SK-N-SH treated with all-trans-retinoic acid at 6 μM for 48 hours (cell line): ENCODE results near the gene PRKAG3.

Experiments
- ATAC-seq: fragments of 200-7000 bp; cut with Tn5 transposase; 3 replicates; pipeline ENCODE4 v1.9.1; 2020; ENCODE audit warnings: mild to moderate bottlenecking, moderate library complexity
- ARNTL ChIP-seq: fragments of 450-650 bp; formaldehyde crosslinking; IDR thresholded peaks from 2 replicates; pipeline ENCODE4 v1.5.0; 2020; ENCODE audit warnings: low read depth, mild to moderate bottlenecking, moderate library complexity, borderline replicate concordance
- BACH2 ChIP-seq: fragments of 250-450 bp; sonication (Bioruptor Pico); IDR thresholded peaks from 2 replicates; pipeline ENCODE4 v1.9.0; 2021; ENCODE audit warnings: mild to moderate bottlenecking, borderline replicate concordance
- ESRRG ChIP-seq: fragments of 250-450 bp; sonication (Bioruptor Pico); IDR thresholded peaks from 2 replicates; pipeline ENCODE4 v1.6.1; 2021; ENCODE audit warnings: mild to moderate bottlenecking
- GLIS3 ChIP-seq: fragments of 250-450 bp; sonication (Bioruptor Pico); IDR thresholded peaks from 2 replicates; pipeline ENCODE4 v1.5.0; 2020; ENCODE audit warnings: mild to moderate bottlenecking, moderate library complexity
- ISL1 ChIP-seq: fragments of 250-450 bp; sonication (Bioruptor Pico); IDR thresholded peaks from 2 replicates; pipeline ENCODE4 v2.1.2; 2022; ENCODE audit warnings: mild to moderate bottlenecking, moderate library complexity
- OSR1 ChIP-seq: fragments of 250-450 bp; sonication (Bioruptor Pico); IDR thresholded peaks from 2 replicates; pipeline ENCODE4 v1.8.0; 2022; ENCODE audit warnings: moderate library complexity, mild to moderate bottlenecking, inconsistent platforms
- PPARA ChIP-seq: fragments of 250-450 bp; sonication (Bioruptor Pico); IDR thresholded peaks from 2 replicates; pipeline ENCODE4 v1.5.0; 2020; ENCODE audit warnings: mild to moderate bottlenecking, borderline replicate concordance
- RARB ChIP-seq: fragments of 250-450 bp; sonication (Bioruptor Pico); IDR thresholded peaks from 2 replicates; pipeline ENCODE4 v1.8.0; 2021; ENCODE audit warnings: mild to moderate bottlenecking, moderate library complexity
- SNAI2 ChIP-seq: fragments of 250-450 bp; sonication (Bioruptor Pico); IDR thresholded peaks from 2 replicates; pipeline ENCODE4 v1.5.0; 2020; ENCODE audit warnings: mild to moderate bottlenecking, moderate library complexity
- TCF4 ChIP-seq: fragments of 250-450 bp; sonication (Bioruptor Pico); IDR thresholded peaks from 2 replicates; pipeline ENCODE4 v1.8.0; 2021; ENCODE audit warnings: mild to moderate bottlenecking, moderate library complexity, borderline replicate concordance
- TOX ChIP-seq: fragments of 250-450 bp; sonication (Bioruptor Pico); IDR thresholded peaks from 2 replicates; pipeline ENCODE4 v1.8.0; 2021; ENCODE audit warnings: mild to moderate bottlenecking, moderate library complexity, borderline replicate concordance
- ZC3H10 ChIP-seq: fragments of 250-450 bp; sonication (Bioruptor Pico); IDR thresholded peaks from 2 replicates; pipeline ENCODE4 v1.5.1; 2021; ENCODE audit warnings: mild to moderate bottlenecking, moderate library complexity
- ZFP3 ChIP-seq: fragments of 250-450 bp; sonication (Bioruptor Pico); IDR thresholded peaks from 2 replicates; pipeline ENCODE4 v1.5.0; 2020; ENCODE audit warnings: mild to moderate bottlenecking, moderate library complexity
- ZFP30 ChIP-seq: fragments of 450-650 bp; formaldehyde crosslinking; IDR thresholded peaks from 2 replicates; pipeline ENCODE4 v1.5.0; 2022; ENCODE audit warnings: mild to moderate bottlenecking, moderate library complexity
- ZNF70 ChIP-seq: fragments of 450-650 bp; formaldehyde crosslinking; IDR thresholded peaks from 2 replicates; pipeline ENCODE4 v1.5.0; 2020; ENCODE audit warnings: mild to moderate bottlenecking, moderate library complexity
- ZNF8 ChIP-seq: fragments of 450-650 bp; formaldehyde crosslinking; IDR thresholded peaks from 2 replicates; pipeline ENCODE4 v1.5.0; 2020; ENCODE audit warnings: mild to moderate bottlenecking, moderate library complexity
- TF ChIP-seq, protein P1 (sequence below): fragments of 250-450 bp; sonication (Bioruptor Pico); IDR thresholded peaks from 2 replicates; pipeline ENCODE4 v1.8.0; 2020; ENCODE audit warnings: mild to moderate bottlenecking, moderate library complexity, borderline replicate concordance
- TF ChIP-seq, protein P2 (sequence below): fragments of 250-450 bp; sonication (Bioruptor Pico); IDR thresholded peaks from 2 replicates; pipeline ENCODE4 v1.5.1; 2021; ENCODE audit warnings: mild to moderate bottlenecking, moderate library complexity
- TF ChIP-seq, protein P3 (sequence below): fragments of 250-450 bp; sonication (Bioruptor Pico); IDR thresholded peaks from 2 replicates; pipeline ENCODE4 v1.5.0; 2020; ENCODE audit warnings: mild to moderate bottlenecking, moderate library complexity

PRKAG3 gene

DNA sequence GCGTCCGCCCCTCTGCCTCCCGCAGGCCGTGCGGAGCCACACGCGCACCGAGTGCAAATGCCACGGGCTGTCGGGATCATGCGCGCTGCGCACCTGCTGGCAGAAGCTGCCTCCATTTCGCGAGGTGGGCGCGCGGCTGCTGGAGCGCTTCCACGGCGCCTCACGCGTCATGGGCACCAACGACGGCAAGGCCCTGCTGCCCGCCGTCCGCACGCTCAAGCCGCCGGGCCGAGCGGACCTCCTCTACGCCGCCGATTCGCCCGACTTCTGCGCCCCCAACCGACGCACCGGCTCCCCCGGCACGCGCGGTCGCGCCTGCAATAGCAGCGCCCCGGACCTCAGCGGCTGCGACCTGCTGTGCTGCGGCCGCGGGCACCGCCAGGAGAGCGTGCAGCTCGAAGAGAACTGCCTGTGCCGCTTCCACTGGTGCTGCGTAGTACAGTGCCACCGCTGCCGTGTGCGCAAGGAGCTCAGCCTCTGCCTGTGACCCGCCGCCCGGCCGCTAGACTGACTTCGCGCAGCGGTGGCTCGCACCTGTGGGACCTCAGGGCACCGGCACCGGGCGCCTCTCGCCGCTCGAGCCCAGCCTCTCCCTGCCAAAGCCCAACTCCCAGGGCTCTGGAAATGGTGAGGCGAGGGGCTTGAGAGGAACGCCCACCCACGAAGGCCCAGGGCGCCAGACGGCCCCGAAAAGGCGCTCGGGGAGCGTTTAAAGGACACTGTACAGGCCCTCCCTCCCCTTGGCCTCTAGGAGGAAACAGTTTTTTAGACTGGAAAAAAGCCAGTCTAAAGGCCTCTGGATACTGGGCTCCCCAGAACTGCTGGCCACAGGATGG, 42.0 kb upstream of the PRKAG3 start (continued):
- TF ChIP-seq SNAI2, result no peak

DNA sequence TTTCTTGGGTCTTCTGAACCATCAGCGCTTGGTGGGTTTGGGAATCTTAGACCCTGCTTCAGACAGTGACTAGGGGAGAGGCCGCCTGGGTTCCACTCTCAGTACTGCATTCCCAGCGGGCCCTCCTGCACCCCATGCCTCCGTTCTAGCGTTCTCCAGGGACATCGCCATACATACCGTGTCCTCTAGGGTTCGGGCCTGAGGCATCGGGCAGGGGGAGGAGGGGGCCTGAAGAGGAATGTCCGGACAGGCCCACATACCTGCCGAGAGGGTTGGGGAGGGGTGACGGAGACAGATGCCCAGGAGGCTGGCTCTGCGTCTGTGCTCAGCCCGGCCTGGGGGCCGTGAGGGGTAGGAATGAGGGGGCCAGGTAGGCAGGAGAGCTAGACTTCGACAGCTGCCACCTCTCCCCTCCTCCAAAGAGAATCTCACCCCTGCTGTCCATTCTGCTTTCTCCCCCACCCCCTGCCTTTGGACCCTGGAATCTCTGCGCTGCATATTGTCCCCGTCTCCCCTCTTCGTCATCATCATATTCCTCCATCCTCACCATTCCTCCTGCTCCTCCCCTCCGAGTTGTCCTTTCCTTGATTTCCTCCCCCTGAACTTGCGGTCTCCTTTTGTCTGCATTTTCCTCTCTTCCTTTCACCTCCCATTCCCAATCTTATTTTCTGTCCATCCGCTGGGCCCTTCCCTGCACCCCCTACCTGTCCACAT, 41.2 kb upstream of the PRKAG3 start:
- no peak for ATAC-seq
- TF ChIP-seq ZFP30 (CRISPR knock-in tag) (no peak), ESRRG (CRISPR knock-in tag) (no peak), TOX (CRISPR knock-in tag) (no peak), GLIS3 (CRISPR knock-in tag) (no peak)
- TF ChIP-seq, protein P1, sequence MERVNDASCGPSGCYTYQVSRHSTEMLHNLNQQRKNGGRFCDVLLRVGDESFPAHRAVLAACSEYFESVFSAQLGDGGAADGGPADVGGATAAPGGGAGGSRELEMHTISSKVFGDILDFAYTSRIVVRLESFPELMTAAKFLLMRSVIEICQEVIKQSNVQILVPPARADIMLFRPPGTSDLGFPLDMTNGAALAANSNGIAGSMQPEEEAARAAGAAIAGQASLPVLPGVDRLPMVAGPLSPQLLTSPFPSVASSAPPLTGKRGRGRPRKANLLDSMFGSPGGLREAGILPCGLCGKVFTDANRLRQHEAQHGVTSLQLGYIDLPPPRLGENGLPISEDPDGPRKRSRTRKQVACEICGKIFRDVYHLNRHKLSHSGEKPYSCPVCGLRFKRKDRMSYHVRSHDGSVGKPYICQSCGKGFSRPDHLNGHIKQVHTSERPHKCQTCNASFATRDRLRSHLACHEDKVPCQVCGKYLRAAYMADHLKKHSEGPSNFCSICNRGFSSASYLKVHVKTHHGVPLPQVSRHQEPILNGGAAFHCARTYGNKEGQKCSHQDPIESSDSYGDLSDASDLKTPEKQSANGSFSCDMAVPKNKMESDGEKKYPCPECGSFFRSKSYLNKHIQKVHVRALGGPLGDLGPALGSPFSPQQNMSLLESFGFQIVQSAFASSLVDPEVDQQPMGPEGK, result no peak
- TF ChIP-seq, all 23 proteins: peak for 0

DNA sequence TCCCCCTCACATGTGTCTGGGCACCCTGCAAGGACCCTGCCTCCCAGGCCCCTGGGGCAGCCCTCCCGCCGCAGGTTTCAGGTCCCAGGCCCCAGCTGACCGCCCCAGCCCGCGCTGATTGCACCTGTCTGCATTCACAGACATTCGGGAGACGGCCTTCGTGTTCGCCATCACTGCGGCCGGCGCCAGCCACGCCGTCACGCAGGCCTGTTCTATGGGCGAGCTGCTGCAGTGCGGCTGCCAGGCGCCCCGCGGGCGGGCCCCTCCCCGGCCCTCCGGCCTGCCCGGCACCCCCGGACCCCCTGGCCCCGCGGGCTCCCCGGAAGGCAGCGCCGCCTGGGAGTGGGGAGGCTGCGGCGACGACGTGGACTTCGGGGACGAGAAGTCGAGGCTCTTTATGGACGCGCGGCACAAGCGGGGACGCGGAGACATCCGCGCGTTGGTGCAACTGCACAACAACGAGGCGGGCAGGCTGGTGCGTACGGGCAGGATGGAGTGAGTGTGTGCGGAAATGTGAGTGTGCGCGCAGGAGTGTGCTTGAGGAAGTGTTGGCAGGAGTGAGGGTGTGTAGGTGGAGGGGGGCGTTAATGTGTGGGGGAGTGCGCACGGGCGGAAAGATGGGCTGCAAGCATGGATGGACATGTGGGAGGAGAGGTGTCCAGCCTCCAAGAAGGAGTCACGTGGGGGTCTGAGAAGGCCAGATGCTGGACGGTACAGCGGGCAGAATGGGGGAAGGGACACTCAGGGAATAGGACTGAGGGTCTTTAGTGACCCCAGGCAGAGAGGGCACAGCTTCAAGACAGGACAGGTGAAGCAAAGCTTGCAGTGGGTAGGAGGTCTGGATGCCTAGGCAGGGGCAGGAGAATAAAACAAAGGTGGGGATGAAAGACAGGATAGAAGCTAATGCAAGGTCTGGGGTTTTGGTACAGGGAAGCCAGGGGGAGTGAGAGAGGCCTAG, 40.0 kb upstream of the PRKAG3 start:
- no peak for TF ChIP-seq ESRRG (CRISPR knock-in tag)
- TF ChIP-seq TCF4 (CRISPR knock-in tag), result no peak
- TF ChIP-seq RARB, result no peak
- no peak for TF ChIP-seq ZNF70 (CRISPR knock-in tag)
- no peak for TF ChIP-seq ARNTL (CRISPR knock-in tag)
- no peak for TF ChIP-seq ISL1 (CRISPR knock-in tag)
- TF ChIP-seq TOX (CRISPR knock-in tag), result no peak
- no peak for TF ChIP-seq OSR1
- TF ChIP-seq, protein P2, sequence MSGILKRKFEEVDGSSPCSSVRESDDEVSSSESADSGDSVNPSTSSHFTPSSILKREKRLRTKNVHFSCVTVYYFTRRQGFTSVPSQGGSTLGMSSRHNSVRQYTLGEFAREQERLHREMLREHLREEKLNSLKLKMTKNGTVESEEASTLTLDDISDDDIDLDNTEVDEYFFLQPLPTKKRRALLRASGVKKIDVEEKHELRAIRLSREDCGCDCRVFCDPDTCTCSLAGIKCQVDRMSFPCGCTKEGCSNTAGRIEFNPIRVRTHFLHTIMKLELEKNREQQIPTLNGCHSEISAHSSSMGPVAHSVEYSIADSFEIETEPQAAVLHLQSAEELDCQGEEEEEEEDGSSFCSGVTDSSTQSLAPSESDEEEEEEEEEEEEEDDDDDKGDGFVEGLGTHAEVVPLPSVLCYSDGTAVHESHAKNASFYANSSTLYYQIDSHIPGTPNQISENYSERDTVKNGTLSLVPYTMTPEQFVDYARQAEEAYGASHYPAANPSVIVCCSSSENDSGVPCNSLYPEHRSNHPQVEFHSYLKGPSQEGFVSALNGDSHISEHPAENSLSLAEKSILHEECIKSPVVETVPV (CRISPR knock-in tag), result no peak
- no peak for TF ChIP-seq ZNF8
- TF ChIP-seq GLIS3 (CRISPR knock-in tag), result no peak
- no peak for TF ChIP-seq PPARA (CRISPR knock-in tag)
- TF ChIP-seq, protein P3, sequence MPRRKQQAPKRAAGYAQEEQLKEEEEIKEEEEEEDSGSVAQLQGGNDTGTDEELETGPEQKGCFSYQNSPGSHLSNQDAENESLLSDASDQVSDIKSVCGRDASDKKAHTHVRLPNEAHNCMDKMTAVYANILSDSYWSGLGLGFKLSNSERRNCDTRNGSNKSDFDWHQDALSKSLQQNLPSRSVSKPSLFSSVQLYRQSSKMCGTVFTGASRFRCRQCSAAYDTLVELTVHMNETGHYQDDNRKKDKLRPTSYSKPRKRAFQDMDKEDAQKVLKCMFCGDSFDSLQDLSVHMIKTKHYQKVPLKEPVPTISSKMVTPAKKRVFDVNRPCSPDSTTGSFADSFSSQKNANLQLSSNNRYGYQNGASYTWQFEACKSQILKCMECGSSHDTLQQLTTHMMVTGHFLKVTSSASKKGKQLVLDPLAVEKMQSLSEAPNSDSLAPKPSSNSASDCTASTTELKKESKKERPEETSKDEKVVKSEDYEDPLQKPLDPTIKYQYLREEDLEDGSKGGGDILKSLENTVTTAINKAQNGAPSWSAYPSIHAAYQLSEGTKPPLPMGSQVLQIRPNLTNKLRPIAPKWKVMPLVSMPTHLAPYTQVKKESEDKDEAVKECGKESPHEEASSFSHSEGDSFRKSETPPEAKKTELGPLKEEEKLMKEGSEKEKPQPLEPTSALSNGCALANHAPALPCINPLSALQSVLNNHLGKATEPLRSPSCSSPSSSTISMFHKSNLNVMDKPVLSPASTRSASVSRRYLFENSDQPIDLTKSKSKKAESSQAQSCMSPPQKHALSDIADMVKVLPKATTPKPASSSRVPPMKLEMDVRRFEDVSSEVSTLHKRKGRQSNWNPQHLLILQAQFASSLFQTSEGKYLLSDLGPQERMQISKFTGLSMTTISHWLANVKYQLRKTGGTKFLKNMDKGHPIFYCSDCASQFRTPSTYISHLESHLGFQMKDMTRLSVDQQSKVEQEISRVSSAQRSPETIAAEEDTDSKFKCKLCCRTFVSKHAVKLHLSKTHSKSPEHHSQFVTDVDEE, result no peak
- no peak for TF ChIP-seq BACH2
- TF ChIP-seq ZFP3 (CRISPR knock-in tag), result no peak
- TF ChIP-seq ZC3H10 (CRISPR knock-in tag), result no peak
- TF ChIP-seq, protein P1, result no peak
- TF ChIP-seq ZFP30 (CRISPR knock-in tag), result no peak
- TF ChIP-seq SNAI2, result no peak
- ATAC-seq, result no peak
